WERI-Rb-1 (cell line): Measurements from ENCODE around the gene NFS1.

Source experiments
- DNase-seq: peaks from one replicate; pipeline ENCODE4 v3.0.0-alpha.2; 2020
- H3K27ac ChIP-seq: fragments of 250-450 bp; sonication (Bioruptor Pico); 2 replicates; pipeline ENCODE4 v1.5.1; 2020; ENCODE audit warnings: mild to moderate bottlenecking, moderate library complexity
- H3K27me3 ChIP-seq: fragments of 250-450 bp; sonication (Bioruptor Pico); 2 replicates; pipeline ENCODE4 v1.5.1; 2021; ENCODE audit warnings: mild to moderate bottlenecking, low read depth, moderate library complexity; ENCODE audit not compliant: insufficient read depth, severe bottlenecking
- H3K36me3 ChIP-seq: fragments of 250-450 bp; sonication (Bioruptor Pico); 2 replicates; pipeline ENCODE4 v1.5.1; 2020; ENCODE audit warnings: mild to moderate bottlenecking, moderate library complexity
- H3K4me3 ChIP-seq: 2 replicates; pipeline ENCODE4 v1.5.1; 2011; ENCODE audit warnings: low read depth, mild to moderate bottlenecking, control low read depth, low read length
- H3K9me3 ChIP-seq: fragments of 250-450 bp; sonication (Bioruptor Pico); 2 replicates; pipeline ENCODE4 v1.5.1; 2021; ENCODE audit warnings: mild to moderate bottlenecking, moderate library complexity; ENCODE audit not compliant: severe bottlenecking
- CTCF ChIP-seq: IDR thresholded peaks from 2 replicates; pipeline ENCODE4 v1.5.1; 2011; ENCODE audit warnings: low read depth, mild to moderate bottlenecking, control low read depth, inconsistent platforms, low read length

The NFS1 gene

GRCh38 chr20:35681960-35682359, 17.2 kb downstream of the NFS1 start:
- Histone ChIP-seq H3K9me3 (no peaks in the 10 kb centered on the region), H3K27me3 (no peaks in the 10 kb centered on the region), H3K27ac (no peak overlapping the region), H3K36me3 (peaks cover 6% of the 10 kb centered on the region), H3K4me3 (no peak overlapping the region)
- no peak for TF ChIP-seq CTCF
- DNase-seq = no peak

- H3K27ac ChIP-seq = no peak overlapping the region
- no peaks in the 10 kb centered on the region for H3K9me3 ChIP-seq
- DNase-seq = no peak
- TF ChIP-seq CTCF = no peak
- H3K27me3 ChIP-seq = no peaks in the 10 kb centered on the region
- no peak overlapping the region for H3K4me3 ChIP-seq
- H3K36me3 ChIP-seq = peaks cover 6% of the 10 kb centered on the region
These were observed 18.5 kb downstream of the NFS1 start for GRCh38 chr20:35680452-35681183.

GRCh38 chr20:35674921-35675320, 24.2 kb downstream of the NFS1 start:
- no peak for DNase-seq
- no peak overlapping the region for H3K27ac ChIP-seq
- H3K36me3 ChIP-seq = peaks cover 13% of the 10 kb centered on the region
- no peak overlapping the region for H3K4me3 ChIP-seq
- no peaks in the 10 kb centered on the region for H3K9me3 ChIP-seq
- TF ChIP-seq CTCF = no peak
- no peaks in the 10 kb centered on the region for H3K27me3 ChIP-seq

GRCh38 chr20:35673884-35674283, 25.3 kb downstream of the NFS1 start:
- Histone ChIP-seq H3K9me3 (no peaks in the 10 kb centered on the region), H3K27me3 (no peaks in the 10 kb centered on the region), H3K4me3 (no peak overlapping the region), H3K27ac (no peak overlapping the region), H3K36me3 (peaks cover 19% of the 10 kb centered on the region)
- TF ChIP-seq CTCF = no peak
- no peak for DNase-seq

GRCh38 chr20:35669681-35670080, 29.5 kb downstream of the NFS1 start:
- Histone ChIP-seq H3K27me3 (no peaks in the 10 kb centered on the region), H3K36me3 (peaks cover 26% of the 10 kb centered on the region), H3K9me3 (no peaks in the 10 kb centered on the region), H3K4me3 (no peak overlapping the region), H3K27ac (no peak overlapping the region)
- DNase-seq = no peak
- no peak for TF ChIP-seq CTCF

- TF ChIP-seq CTCF = no peak
- peaks cover 30% of the 10 kb centered on the region for H3K36me3 ChIP-seq
- H3K9me3 ChIP-seq = no peaks in the 10 kb centered on the region
- H3K27ac ChIP-seq = no peak overlapping the region
- H3K27me3 ChIP-seq = no peaks in the 10 kb centered on the region
- no peak for DNase-seq
- no peak overlapping the region for H3K4me3 ChIP-seq
These were observed 29.9 kb downstream of the NFS1 start for GRCh38 chr20:35669221-35669620.
